ENCODE measurements around the gene USO1.
"Not testable (repeated sequence)": the region's sequence is repeated elsewhere in the genome, so short reads cannot be mapped to it uniquely, and the experiment has no call there.

The USO1 gene

GRCh38 chr4:75714011-75714410, 10.4 kb upstream of the USO1 start:
- no peak for DNase-seq

- DNase-seq: no peak
Observed at GRCh38 chr4:75714704-75715103, 9.7 kb upstream of the USO1 start.

- DNase-seq: no peak
Observed at GRCh38 chr4:75715105-75715799, 9.1 kb upstream of the USO1 start.

- DNase-seq: not testable (repeated sequence)
Observed at GRCh38 chr4:75716054-75716453, 8.3 kb upstream of the USO1 start.

- no peak for DNase-seq
Observed at GRCh38 chr4:75717408-75717807, 7.0 kb upstream of the USO1 start.

GRCh38 chr4:75718529-75718928, 5.8 kb upstream of the USO1 start:
- no peak for DNase-seq

GRCh38 chr4:75722417-75722816, 2.0 kb upstream of the USO1 start:
- no peak for DNase-seq

GRCh38 chr4:75723163-75724065, 963 bp upstream of the USO1 start:
- DNase-seq: no peak

GRCh38 chr4:75724867-75725724, 719 bp downstream of the USO1 start:
- peak; percentile 50 for DNase-seq

GRCh38 chr4:75725942-75726538, 1.7 kb downstream of the USO1 start:
- DNase-seq: not testable (repeated sequence)

- DNase-seq: no peak
Observed at GRCh38 chr4:75726577-75726976, 2.2 kb downstream of the USO1 start.

- no peak for DNase-seq
Observed at GRCh38 chr4:75727073-75727472, 2.7 kb downstream of the USO1 start.

- no peak for DNase-seq
Observed at GRCh38 chr4:75729836-75730235, 5.5 kb downstream of the USO1 start.

GRCh38 chr4:75733369-75733768, 9.0 kb downstream of the USO1 start:
- DNase-seq: no peak

- DNase-seq: no peak
Observed at GRCh38 chr4:75735525-75735924, 11.1 kb downstream of the USO1 start.

GRCh38 chr4:75736862-75737261, 12.5 kb downstream of the USO1 start:
- DNase-seq: no peak

GRCh38 chr4:75737398-75737797, 13.0 kb downstream of the USO1 start:
- no peak for DNase-seq

GRCh38 chr4:75741027-75741426, 16.6 kb downstream of the USO1 start:
- no peak for DNase-seq

GRCh38 chr4:75742451-75742850, 18.1 kb downstream of the USO1 start:
- DNase-seq: no peak

- no peak for DNase-seq
Observed at GRCh38 chr4:75745161-75745560, 20.8 kb downstream of the USO1 start.

GRCh38 chr4:75745721-75746199, 21.4 kb downstream of the USO1 start:
- DNase-seq: no peak

GRCh38 chr4:75752637-75753036, 28.3 kb downstream of the USO1 start:
- no peak for DNase-seq

GRCh38 chr4:75769036-75769435, 44.7 kb downstream of the USO1 start:
- no peak for DNase-seq

Data from CD4-positive, alpha-beta T cell treated with Interferon gamma for 1 hour (primary cell).